HG03159 (cell line): Measurements from ENCODE around the gene MCAT.

Source experiments
- ATAC-seq: cut with Tn5 transposase; IDR thresholded peaks from one replicate; pipeline ENCODE4 v1.9.1; 2021; ENCODE audit warnings: mild to moderate bottlenecking, moderate library complexity; ENCODE audit not compliant: unreplicated experiment

Gene MCAT

GRCh38 chr22:43142880-43143562 lies at the start of gene MCAT:
MCAT (minus strand) TSS chr22:43143398; CDS start chr22:43143348, 50 bp downstream.
- peak; percentile 77 for ATAC-seq

- ATAC-seq: no peak
Observed at GRCh38 chr22:43191831-43192230, 48.6 kb upstream of the MCAT start.

- ATAC-seq: no peak
Observed at GRCh38 chr22:43188829-43189545, 45.8 kb upstream of the MCAT start.

- peak; percentile 75 for ATAC-seq
Observed at GRCh38 chr22:43187171-43188099, 44.2 kb upstream of the MCAT start.

- ATAC-seq: peak; percentile 43
Observed at GRCh38 chr22:43186272-43187170, 43.3 kb upstream of the MCAT start, which contains the start of gene TTLL12. TTLL12 (minus strand) TSS chr22:43187134; CDS start chr22:43187069, 65 bp downstream.

GRCh38 chr22:43185860-43186261 lies 42.7 kb upstream of the MCAT start:
- ATAC-seq: no peak

GRCh38 chr22:43183496-43184277 lies 40.5 kb upstream of the MCAT start:
- no peak for ATAC-seq

- ATAC-seq: no peak
Observed at GRCh38 chr22:43182726-43183125, 39.5 kb upstream of the MCAT start.

GRCh38 chr22:43182118-43182517 lies 38.9 kb upstream of the MCAT start:
- no peak for ATAC-seq

- ATAC-seq: no peak
Observed at GRCh38 chr22:43181321-43182076, 38.3 kb upstream of the MCAT start.

- ATAC-seq: no peak
Observed at GRCh38 chr22:43180670-43181069, 37.5 kb upstream of the MCAT start.

- no peak for ATAC-seq
Observed at GRCh38 chr22:43179911-43180195, 36.7 kb upstream of the MCAT start.

GRCh38 chr22:43179146-43179910 lies 36.1 kb upstream of the MCAT start:
- ATAC-seq: no peak

GRCh38 chr22:43177479-43177878 lies 34.3 kb upstream of the MCAT start:
- ATAC-seq: no peak

- no peak for ATAC-seq
Observed at GRCh38 chr22:43176090-43176489, 32.9 kb upstream of the MCAT start.

GRCh38 chr22:43174941-43175531 lies 31.8 kb upstream of the MCAT start:
- ATAC-seq: no peak

GRCh38 chr22:43173976-43174720 lies 30.9 kb upstream of the MCAT start:
- no peak for ATAC-seq
